ENCODE data around the gene ATP2B3. TPM values are rescaled to one million over a fixed set of nuclear protein-coding genes. Genes with fewer than 3 reads are reported as not detected.

The ATP2B3 gene
- total RNA-seq, 4 donors from 2014 or later: under 0.01 to 0.33 (median 0.21) TPM

DNA sequence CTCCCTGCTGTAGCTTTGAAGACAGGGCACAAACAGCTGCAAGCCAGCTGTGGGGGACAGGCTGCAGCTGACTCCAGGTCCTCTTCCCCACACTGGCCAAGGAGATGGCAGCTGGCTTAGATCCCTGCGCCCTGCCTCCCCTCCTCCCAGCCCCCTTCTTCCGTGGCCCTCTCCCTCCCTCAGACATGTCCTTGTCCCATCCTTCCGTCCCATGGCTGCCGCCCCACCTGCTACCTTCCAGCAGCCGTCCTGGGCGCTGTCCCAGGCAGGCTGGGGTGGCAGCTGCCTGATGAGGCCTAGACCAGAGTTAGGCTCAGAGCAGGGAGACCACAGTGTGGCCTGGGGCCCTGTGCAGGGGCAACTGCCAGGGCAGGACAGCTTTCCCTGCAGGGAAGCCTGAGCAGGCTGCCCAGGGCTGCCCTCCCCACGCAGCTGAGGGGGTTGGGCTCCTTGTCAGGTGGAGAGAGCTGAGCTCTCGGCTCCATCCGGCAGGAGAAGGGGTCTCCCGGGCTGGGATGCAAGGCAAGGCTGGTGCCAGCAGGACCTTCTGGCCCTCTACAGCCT, 26.0 kb upstream of the ATP2B3 start:
- Histone ChIP-seq H3K27ac (replicated peaks in 1 of 4) (no peak overlapping the region), H3K9me3 (no peaks in the 10 kb centered on the region), H3K27me3 (peaks cover 0 to 6% (median 1%) of the 10 kb centered on the region in 4 donors), H3K4me3 (no peak overlapping the region), H3K4me1 (peaks cover 2 to 40% (median 32%) of the 10 kb centered on the region in 4 donors), H3K36me3 (no peaks in the 10 kb centered on the region)
- 78% methylated on average over 9 of the region's 10 CpGs for WGBS
- intact Hi-C loops (cut with DNase I): no loop called here
- DNase-seq (ENCODE audit: extremely low spot score): no peak
- TF ChIP-seq POLR2A (IDR thresholded peaks at IDR 0.05; ENCODE audit: low read depth): no peak
- no peak for TF ChIP-seq EP300 (IDR thresholded peaks at IDR 0.05)
- TF ChIP-seq, protein P1, sequence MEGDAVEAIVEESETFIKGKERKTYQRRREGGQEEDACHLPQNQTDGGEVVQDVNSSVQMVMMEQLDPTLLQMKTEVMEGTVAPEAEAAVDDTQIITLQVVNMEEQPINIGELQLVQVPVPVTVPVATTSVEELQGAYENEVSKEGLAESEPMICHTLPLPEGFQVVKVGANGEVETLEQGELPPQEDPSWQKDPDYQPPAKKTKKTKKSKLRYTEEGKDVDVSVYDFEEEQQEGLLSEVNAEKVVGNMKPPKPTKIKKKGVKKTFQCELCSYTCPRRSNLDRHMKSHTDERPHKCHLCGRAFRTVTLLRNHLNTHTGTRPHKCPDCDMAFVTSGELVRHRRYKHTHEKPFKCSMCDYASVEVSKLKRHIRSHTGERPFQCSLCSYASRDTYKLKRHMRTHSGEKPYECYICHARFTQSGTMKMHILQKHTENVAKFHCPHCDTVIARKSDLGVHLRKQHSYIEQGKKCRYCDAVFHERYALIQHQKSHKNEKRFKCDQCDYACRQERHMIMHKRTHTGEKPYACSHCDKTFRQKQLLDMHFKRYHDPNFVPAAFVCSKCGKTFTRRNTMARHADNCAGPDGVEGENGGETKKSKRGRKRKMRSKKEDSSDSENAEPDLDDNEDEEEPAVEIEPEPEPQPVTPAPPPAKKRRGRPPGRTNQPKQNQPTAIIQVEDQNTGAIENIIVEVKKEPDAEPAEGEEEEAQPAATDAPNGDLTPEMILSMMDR (IDR thresholded peaks at IDR 0.05): no peak
- TF ChIP-seq POLR2AphosphoS5 (IDR thresholded peaks at IDR 0.05): no peak

DNA sequence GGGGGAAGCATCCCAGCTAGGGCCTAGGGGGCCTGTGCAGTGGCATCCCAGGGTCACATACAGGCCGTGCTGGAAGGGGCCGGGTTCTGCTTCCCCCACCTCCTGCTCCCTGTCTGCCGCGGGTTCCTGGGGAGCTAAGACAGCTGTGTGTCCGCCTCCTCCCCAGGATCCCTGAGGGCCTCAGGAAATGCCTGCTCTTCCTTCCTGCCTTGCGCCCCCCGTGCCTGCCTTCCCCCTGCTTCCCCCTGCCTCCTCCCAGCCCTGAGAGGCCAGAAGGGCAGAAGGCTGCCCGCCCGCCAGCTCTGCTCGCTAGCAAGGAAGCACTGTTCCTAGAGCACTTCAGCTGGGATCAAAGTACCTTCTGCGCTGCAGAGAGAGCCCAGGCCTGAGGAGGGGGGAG, 25.5 kb upstream of the ATP2B3 start:
- H3K4me1 ChIP-seq: peaks cover 2 to 40% (median 32%) of the 10 kb centered on the region in 4 donors
- intact Hi-C loops (cut with DNase I): no loop called here
- 60% methylated on average over 10 of the region's 11 CpGs for WGBS

DNA sequence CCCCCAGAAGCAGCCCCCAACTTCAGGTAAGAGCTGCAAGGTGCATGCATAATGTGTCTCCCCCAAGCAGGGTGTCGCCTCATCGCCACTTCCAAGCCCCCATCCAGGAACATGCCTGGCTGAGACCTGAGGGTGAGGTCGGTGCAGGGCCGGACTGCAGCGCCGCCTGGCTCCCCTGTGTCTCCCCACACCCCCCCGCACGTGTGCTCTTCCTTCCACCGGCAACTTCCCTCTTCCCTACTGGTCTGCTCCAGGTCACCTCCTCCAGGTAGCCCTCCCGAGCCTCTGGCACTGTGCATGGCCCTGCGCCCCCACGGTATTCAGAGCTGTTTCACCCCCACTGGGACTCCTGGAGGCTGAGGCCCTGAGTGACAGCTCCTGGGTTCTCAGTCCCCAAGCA, 24.9 kb upstream of the ATP2B3 start:
- H3K27me3 ChIP-seq: peaks cover 0 to 6% (median 1%) of the 10 kb centered on the region in 4 donors
- H3K4me1 ChIP-seq: peaks cover 2 to 38% (median 31%) of the 10 kb centered on the region in 4 donors
- DNase-seq (ENCODE audit: extremely low spot score): no peak
- H3K9me3 ChIP-seq: no peaks in the 10 kb centered on the region
- intact Hi-C loops (cut with DNase I): no loop called here
- H3K27ac ChIP-seq (replicated peaks in 1 of 4): no peak overlapping the region
- H3K4me3 ChIP-seq: no peak overlapping the region
- WGBS: 89% methylated on average over 4 of the region's 12 CpGs
- no peaks in the 10 kb centered on the region for H3K36me3 ChIP-seq
- TF ChIP-seq, protein P1 (IDR thresholded peaks at IDR 0.05): no peak
- no peak for TF ChIP-seq POLR2AphosphoS5 (IDR thresholded peaks at IDR 0.05)
- TF ChIP-seq EP300 (IDR thresholded peaks at IDR 0.05): no peak
- TF ChIP-seq POLR2A (IDR thresholded peaks at IDR 0.05; ENCODE audit: low read depth): no peak

More for the DNA sequence above, 25.5 kb upstream of the ATP2B3 start:
- peaks cover 0 to 6% (median 1%) of the 10 kb centered on the region in 4 donors for H3K27me3 ChIP-seq
- no peak overlapping the region for H3K27ac ChIP-seq (replicated peaks in 1 of 4)
- DNase-seq (ENCODE audit: extremely low spot score): no peak
- H3K36me3 ChIP-seq: no peaks in the 10 kb centered on the region
- H3K4me3 ChIP-seq: no peak overlapping the region
- H3K9me3 ChIP-seq: no peaks in the 10 kb centered on the region
- no peak for TF ChIP-seq POLR2A (IDR thresholded peaks at IDR 0.05; ENCODE audit: low read depth)
- TF ChIP-seq POLR2AphosphoS5 (IDR thresholded peaks at IDR 0.05): no peak
- no peak for TF ChIP-seq EP300 (IDR thresholded peaks at IDR 0.05)
- TF ChIP-seq, protein P1 (IDR thresholded peaks at IDR 0.05): no peak

DNA sequence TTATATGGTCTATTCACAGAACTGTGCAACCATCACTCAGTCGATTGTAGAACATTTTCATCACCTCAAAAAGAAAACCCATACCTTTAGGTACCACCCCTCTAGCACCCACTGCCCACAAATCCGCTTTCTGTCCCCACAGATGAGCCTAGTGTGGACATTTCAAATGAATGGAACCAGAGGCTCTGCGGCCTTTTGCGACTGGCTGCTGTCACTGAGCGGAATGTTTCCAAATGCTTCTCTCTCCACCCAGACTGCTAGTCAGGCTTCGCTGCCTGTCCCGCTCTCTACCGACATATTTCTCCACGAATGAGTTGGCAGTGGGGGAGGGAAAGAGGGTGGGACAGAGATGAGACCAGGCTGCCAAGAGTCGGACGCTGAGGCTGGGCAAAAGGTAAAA, 24.4 kb upstream of the ATP2B3 start:
- Histone ChIP-seq H3K4me3 (no peak overlapping the region), H3K36me3 (no peaks in the 10 kb centered on the region), H3K27me3 (peaks cover 0 to 6% (median 1%) of the 10 kb centered on the region in 4 donors), H3K9me3 (no peaks in the 10 kb centered on the region), H3K4me1 (peaks cover 0 to 32% (median 25%) of the 10 kb centered on the region in 4 donors), H3K27ac (replicated peaks in 1 of 4) (no peak overlapping the region)
- TF ChIP-seq, protein P1 (IDR thresholded peaks at IDR 0.05): no peak
- TF ChIP-seq POLR2A (IDR thresholded peaks at IDR 0.05; ENCODE audit: low read depth): no peak
- TF ChIP-seq EP300 (IDR thresholded peaks at IDR 0.05): no peak
- TF ChIP-seq POLR2AphosphoS5 (IDR thresholded peaks at IDR 0.05): no peak
- no peak for DNase-seq (ENCODE audit: extremely low spot score)
- intact Hi-C loops (cut with DNase I): no loop called here
- WGBS: 81% methylated on average over 11 of the region's 11 CpGs
